COR-L47 (cell line): Measurements from ENCODE around the gene CENPU.
"Not testable (repeated sequence)": the region's sequence is repeated elsewhere in the genome, so short reads cannot be mapped to it uniquely, and the experiment has no call there.

Source experiments
- DNase-seq: peaks from one replicate; lab custom pipeline; 2025; lab: John Stamatoyannopoulos, UW

Gene CENPU

DNA sequence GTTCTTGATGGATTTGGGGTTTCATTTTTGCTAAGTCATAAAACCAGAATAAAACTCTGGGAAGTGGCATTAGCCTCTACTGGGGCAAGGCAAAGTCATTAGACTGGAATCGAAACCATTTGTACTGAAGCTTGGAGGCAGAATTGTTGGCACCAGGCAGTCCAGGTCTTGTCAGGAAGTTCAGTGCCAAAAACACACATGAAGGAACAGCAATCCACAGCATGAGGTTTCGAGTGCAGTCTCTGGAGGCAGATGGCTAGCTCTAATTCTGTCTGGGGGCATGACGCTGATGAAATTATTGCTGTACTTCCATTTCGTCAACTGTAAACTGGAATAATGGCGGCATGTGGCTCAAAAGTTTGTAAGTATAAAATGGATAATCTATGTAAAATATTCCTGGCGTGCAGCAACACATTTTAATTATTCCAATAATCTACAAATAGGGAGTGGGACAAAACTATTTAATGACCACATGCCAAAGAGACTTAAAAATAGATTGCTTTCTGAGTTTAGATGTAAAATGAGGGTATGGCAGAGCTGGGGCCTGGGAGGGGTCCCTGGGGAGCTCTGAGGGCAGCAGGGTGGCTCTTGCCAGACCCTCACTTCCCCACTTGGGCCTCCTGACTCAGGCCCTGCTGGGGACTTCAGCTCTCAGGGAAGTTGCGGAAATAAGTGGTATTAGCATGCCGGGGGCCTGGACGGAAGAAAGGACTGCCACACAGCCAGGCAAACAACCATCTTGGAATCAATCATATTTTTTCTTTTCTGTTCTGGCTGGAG, 18.8 kb upstream of the CENPU start:
- no peak for DNase-seq

DNA sequence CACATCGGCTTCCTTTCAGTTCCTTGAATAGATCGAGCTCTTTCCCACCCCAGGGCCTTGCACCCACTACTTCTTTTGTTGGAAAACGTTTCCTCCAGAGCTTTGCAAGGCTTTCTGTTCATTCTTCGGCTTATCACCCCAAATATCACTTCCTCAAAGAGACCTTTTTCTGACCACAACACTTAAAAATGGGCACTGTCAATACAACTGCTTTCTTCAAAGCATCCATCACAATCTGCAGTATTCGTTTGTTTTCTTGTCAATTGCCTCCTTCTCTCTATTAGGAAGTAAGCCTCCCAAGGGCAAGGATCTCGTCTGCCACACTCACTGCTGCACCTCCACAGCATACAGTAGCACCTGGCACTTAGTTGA, 17.7 kb upstream of the CENPU start:
- DNase-seq = no peak

DNA sequence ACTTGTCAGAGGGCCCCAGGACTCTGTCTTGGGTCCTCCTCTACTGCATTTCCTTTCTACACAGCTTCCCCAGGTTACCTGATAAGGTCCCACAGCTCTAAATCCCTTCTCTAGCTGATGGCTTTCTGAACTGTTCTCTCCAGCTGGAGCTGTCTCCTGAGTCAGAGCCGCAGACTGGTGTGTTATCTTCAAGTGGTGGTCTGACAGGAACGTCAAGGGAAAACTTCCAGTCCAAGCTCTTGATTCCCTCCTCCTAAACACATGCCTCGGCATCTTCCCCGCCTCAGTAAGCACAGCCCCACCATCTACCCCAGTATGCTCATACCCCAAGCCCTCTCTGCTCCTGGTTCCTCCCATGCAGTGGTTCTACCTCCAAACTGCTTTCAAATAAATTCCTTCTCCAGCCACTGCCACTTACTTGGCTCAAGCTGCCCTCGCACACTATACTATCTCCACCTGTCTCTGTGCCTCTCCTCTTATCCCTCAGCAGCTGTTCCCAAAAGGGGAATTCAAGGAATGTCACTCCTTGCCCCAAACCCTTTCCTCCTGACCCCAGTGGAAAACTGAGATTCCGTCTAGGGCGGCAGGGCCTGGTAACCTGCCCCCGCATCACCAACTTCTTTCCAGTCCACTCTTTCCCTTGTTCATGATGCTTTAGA, 17.2 kb upstream of the CENPU start:
- DNase-seq = no peak

DNA sequence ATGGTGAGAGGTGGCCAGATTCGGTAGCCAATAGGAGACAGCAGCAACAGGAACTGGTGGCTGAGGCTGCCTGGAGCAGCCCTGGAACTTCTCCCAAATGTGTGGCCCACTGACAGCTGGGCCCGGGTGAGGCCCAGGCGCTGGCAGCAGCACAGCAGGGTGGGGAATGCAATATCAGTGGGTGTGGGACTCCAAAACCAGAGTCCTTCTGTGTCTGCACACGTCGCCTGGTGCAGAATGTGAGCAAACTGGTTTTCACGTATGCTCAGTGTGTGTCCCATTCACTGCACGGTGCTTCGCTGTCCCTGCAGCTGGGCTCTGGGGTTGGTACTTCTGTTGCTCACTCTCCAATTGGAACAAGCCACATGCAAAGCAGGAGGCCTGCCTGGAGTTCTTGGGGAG, 14.4 kb upstream of the CENPU start:
- no peak for DNase-seq

DNA sequence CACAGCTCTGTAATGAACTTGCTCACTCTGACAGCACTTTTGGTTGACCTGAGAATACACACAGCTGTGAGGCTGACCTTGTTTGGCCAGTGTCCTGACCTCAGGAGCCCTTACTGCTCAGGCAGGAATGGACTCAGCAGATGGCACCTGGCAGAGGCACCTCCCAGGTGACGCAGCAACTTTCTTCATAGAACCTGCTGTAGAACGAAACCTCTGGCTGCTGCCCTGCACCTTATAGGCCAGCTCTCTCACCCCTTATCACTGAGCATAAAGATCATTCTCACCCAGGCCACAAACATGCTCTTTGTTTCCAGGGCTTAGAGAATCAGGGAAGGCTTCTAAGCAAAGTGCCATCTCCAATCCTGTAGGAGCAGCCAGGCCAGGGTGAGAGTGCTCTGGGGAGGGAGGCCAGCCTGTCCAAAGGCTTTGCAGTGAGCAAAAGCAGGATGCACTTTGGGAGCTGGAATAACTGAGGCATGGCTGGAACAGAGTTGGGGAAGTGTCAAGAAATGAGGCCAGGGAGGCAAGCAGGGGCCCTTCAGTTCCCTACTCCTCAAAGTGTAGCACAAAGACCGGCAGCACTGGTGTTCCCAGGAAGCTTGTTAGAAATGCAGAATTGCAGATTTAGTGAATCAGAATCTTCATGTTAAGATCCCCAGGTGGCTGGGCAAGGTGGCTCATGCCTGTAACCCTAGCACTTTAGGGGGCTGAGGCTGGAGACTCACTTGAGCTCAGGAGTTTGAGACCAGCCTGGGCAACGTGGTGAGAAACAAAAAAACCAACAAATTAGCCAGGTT, 13.3 kb upstream of the CENPU start:
- DNase-seq = no peak

DNA sequence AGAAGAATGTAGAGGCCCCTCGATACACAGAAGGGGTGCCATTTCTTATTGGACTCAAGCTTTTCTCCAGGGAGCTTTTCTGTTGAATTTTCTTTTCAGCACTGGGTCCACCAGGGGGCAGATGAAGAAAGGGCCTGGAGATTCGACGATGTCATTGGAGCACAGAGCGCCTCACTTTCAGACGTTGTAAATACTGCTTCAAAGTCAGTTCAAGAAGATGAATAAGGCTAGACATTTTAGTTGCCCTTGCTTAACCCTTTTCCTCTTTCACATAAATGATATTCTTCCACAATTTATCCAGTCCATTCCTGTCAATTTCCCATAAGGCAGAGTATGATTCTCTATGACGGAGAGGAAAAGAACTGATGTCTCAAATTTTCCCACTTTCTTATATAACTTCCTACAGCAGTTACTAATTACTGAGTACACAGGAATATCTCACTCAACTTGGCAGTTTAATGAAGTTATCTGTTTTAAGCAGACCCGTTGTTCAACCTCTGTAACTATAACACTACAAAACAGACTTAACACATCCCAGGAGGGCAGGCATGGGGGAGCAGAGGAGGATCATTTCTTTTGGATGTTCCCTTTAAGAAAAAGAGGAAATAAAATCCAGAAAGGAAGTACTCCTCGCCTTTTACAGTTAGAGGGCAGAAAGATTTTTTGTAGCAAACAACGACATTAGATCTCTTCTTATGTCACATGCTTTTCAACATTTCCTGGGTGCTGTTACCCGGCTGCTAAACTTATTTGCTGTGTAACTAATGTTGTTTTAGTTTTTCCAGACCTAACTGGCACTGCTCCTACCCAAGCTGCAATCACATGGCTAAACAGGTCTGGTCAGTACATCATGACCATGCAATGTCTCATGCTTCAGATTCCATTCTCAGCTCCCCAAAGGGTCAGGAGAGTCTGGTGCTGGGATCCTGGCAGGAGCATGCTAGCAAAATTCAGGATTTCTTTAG, 12.2 kb upstream of the CENPU start:
- DNase-seq = peak; percentile 56

DNA sequence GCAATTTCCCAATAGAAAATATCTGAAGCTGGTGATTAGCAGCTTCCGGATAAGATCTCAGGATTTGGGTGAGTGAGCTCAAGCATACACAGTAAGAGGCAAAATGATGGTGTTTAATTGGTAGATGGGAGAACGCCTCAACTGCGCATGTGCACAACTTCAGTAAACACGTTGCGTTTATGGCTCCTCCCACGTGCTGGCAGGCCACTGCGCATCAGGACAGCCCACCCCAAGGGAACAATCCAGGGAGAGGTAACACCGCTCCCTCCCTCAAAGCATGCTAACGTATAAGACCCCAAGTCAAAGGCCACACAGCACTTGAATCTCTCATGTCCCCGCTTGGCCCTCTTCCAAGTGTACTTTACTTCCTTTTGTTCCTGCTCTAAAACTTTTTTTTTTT, 10.3 kb upstream of the CENPU start:
- no peak for DNase-seq

DNA sequence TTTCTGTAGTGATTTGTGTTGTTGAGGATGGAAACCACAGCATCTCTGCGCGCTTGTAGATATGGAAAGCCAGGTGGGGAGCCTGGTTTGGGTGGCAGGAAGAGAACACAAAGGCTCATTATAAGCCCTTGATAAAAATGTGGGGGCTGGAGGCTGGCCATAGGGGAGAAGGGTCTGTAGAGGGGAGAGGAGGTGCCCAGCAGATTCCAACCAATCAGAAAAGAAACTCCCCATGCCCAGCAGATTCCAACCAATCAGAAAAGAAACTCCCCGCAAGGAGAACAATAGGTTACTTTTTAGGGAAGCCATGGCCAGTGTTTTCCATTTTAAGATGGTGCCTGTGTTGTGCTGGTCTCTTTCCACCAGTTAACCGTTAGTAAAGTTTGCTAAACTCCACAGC, 9.8 kb upstream of the CENPU start:
- no peak for DNase-seq

DNA sequence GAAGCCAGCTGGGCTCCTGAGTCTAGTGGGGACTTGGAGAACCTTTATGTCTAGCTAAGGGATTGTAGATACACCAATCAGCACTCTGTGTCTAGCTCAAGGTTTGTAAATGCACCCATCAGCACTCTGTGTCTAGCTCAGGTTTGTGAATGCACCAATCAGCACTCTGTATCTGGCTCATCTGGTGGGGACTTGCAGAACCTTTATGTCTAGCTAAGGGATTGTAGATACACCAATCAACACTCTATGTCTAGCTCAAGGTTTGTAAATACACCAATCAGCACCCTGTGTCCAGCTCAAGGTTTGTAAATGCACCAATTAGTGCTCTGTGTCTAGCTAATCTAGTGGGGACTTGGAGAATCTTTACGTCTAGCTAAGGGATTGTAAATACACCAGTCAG, 7.8 kb upstream of the CENPU start:
- not testable (repeated sequence) for DNase-seq

DNA sequence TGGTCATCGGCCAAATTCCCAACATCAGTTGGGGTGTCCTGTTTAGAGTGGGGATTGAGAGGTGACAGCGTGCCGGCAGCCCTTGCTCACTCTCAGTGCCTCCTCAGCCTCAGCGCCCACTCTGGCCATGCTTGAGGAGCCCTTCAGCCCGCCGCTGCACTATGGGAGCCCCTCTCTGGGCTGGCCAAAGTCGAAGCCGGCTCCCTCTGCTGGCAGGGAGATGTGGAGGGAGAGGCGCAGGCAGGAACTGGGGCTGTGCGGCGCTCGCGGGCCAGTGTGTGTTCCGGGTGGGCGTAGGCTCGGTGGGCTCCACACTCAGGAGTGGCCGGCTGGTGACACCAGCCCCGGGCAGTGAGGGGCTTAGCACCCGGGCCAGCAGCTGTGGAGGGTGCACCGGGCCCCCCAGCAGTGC, 7.1 kb upstream of the CENPU start:
- no peak for DNase-seq

DNA sequence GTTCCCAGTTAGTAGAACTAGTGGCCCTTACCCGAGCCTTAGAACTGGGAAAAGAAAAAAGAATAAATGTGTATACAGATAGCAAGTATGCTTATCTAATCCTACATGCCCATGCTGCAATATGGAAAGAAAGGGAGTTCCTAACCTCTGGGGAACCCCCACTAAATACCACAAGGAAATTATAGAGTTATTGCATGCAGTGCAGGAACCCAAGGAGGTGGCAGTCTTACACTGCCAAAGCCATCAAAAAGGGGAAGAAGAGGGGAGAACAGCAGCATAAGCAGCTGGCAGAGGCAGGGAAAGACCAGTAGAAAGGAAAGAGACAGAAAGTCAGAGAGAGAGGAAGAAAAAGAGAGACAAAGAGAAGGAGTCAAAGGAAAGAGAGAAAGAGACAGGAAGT, 5.7 kb upstream of the CENPU start:
- DNase-seq = not testable (repeated sequence)

DNA sequence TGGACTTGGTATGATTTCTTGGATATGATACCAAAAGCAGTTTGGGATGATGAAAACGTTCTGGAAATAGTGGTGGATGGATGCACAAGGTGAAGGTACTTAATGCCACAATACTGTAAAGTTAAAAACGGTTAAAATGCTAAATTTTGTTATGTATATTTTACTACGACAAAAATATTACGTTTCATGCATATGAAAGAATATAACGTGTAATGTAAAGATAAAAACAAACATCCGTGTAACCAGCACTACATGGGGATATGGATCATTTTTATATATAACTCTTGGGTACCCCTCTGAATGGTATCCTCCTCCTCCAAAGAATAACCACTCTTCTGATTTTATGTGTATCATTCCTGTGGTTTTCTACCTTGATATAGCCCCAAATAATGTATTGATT, 862 bp upstream of the CENPU start:
- DNase-seq = no peak

DNA sequence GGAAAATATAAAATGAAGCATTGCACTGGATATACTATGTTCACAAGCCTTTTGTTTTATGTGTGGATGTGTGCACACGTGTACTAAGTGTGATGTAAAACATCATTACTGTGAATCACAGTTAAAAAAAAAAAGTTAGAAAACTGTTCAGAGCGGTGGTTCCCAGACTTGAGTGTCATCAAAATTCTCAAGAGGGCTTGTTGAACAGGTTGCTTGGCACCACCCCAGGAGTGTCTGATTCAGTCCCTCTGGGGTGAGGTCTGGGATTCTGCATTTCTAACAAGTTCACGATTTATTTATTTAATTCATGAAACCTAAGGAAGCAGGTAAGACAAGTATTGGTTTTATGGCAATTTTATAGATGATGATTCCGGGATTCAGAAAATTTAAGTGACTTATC, 1.8 kb downstream of the CENPU start:
- no peak for DNase-seq

DNA sequence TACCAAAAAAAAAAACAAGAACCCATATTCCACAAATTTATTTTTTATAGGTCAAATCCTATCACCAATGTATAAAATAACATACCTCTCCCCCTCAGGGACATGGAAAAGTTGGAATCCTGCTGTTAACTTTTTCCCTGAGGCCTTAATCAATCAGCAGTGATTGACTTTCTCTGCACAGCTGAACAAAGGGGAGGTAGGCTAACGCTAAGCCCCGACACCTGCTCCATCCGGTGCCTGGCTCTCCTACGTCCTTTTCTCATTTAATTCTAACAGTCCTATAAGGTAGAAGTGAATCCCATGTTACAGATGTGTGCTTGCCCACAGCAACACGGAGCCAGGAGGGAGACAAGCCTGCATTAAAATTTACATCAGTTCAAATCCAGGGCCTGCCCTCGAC, 2.8 kb downstream of the CENPU start:
- DNase-seq = no peak

DNA sequence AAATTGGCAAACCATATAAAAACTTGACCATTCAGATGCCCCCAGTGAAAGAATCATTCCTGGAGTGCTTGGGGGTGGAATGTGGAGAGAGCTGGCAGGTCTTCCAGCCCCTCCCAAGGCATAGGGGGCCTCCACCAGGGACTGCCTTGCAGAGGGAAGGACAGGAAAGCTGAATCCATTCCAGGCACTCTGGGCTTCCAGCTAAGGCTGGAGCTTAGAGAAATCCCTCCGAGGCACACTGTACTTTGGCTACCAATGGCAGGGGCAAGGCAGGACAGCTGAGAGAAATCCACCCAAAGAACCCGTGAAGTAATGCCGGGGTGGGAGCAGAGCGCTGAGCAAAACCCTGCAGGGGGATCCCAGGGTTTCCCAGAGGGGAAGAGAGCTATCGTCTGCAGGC, 4.0 kb downstream of the CENPU start:
- no peak for DNase-seq

DNA sequence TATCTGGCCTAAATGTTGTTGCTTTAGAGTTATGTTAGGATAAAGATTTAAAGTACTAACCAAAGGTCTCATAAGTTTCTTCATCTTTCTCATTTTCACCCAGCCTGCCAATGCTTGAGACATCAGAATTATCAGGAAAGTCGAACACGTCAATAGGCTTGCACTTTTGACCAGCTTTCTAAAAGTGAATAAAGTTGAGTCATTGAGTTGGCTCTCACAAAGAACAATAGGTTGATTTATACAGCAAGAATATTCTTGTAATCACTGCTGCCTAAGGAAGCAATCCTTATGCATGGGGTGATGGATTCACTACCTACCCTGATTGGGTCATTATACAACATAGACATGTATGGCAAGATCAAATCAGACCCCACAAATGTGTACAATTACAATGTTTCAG, 5.0 kb downstream of the CENPU start:
- no peak for DNase-seq

DNA sequence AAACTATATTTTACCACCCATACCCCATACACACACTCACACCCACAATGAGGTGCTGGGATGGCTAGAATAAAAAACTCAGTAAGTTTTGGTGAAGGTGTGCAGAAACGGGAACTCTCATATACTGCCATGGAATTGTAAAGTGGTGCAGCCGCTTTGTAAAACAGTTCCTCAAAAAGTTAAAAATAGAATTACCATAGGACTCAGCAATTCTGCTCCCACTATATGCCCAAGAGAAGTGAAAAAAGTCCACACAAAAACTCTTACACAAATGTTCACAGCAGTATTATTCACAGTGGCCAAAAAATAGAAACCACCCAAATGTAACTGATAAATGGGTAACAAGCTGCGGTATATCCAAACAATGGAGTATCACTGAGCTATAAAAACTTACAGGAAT, 6.5 kb downstream of the CENPU start:
- no peak for DNase-seq

DNA sequence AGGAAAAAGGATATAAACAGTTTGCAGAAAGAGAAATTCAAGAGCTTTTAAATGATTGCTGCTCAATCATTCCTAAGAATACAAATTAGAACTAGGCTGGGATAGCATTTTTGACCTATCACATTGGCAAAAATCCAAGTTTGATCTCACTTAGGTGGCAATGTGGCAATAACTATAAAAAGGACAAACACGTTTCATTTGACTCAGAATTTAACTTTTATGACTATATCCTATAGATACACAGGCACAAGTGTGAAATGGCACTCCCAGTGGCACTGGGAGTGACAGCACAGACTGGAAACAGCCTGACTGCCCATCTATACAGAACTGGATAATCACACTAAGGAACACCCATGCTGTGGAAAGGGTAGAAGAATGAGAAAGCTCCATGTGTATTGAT, 11.1 kb downstream of the CENPU start:
- no peak for DNase-seq

DNA sequence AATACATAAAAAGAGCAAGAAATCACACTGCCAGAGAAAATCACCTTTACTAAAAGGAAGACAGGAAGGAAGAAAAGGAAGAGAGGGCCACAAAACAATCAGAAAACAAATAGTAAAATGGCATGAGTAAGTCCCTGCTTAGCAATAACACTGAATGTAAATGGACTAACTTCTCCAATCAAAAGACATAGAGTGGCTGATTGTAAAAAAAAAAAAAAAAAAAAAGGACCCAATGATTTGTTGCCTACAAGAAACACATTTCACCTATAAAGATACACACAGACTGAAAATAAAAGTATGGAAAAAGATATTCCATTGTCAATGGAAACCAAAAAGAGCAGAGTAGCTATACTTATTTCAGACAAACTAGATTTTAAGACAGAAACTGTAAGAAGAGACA, 12.6 kb downstream of the CENPU start:
- DNase-seq = no peak

DNA sequence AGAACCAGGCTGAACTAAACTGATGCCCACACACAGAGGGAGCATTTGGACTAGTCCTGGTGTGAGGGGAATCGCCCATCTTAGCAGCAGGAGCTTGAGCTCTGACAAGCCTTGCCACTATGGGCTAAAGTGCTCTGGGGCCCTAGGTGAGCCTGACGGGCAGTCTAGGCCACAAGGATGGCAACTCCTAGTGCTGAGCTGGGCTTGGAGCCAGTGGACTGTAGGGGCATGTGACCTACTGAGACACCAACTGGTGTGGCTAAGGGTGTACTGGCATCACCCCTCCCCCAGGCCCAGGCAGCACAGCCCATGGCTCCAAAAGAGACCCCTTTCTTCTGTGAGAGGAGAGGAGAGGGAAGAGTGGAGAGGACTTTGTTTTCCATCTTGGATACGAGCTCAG, 14.5 kb downstream of the CENPU start:
- DNase-seq = no peak

DNA sequence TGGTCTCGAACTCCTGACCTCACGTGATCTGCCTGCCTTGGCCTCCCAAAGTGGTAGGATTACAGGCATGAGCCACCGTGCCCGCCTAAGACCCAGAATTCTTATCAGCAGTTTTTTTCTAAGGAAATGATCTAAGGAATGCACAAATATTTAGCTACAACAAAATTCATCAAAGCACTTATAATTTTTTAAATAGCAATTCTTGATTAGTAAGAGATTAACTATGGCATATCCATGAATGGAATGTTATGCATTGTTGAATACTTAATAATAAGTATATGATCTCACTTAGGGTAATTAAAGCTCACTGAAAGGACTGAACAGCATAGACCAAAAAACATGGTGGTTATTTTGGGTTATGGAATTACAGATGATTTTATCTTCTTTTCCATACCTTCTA, 18.4 kb downstream of the CENPU start:
- DNase-seq = no peak

DNA sequence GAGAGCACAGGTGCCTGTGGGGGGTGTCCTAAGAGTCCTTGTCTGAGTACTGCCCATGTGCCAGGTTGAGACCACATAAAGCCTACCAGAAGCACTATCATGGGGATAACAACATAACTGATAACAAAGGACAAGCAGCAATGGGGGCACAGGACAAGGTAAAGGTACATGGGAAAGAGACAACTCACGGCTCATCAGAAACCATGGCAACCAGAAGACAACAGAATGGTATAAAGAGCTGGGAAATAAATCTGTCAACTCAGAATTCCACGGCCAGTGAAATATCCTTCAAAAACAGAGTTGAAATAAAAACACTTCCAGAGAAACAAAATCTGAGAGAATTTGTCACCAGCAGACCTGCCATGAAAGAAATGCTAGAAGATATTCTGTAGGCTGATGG, 20.0 kb downstream of the CENPU start:
- no peak for DNase-seq
